Measurements from ENCODE around the gene SYNGR4.
A peak's percentile ranks its signal among the peaks of the same experiment; 100 is the strongest.

SYNGR4 gene

DNA sequence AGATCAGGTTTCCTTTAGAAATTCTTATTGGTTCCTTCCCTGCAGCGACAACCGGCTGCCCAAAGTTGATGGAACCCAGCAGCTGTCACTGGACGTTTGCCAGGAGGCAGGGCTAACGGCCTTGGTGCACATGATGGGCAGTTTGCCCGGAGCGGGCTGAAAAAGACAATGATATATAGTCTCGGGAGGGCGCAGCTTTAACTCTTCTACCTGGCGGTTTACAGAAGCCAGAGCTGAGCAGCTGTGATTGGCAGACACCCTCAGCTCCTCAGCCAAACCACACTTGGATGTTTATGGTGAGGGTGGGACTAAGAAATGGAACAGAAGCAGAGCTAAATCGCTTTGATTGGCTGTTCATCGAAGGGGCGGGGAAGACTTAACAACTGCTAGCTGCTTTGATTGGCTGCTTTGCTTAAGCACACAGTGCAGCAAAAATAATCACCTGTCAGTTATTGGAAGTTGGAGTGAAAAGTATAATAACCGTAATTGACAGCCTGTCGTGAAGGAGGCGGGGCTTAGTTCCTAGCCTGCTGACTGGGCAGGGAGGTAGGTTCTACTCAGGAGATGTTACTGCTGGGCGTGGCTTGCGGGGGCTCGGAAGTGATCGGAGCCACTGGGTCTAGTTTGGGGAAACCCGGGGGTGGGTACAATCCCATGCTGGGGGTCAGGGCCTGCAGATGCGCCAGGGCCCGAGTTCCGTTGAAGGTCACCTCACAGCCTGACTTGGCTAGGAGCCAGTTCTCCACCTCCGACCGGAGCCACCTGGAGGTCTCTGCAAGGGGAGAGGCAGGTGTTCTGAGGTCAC, 31.3 kb upstream of the SYNGR4 start:
- TF ChIP-seq, protein P1, sequence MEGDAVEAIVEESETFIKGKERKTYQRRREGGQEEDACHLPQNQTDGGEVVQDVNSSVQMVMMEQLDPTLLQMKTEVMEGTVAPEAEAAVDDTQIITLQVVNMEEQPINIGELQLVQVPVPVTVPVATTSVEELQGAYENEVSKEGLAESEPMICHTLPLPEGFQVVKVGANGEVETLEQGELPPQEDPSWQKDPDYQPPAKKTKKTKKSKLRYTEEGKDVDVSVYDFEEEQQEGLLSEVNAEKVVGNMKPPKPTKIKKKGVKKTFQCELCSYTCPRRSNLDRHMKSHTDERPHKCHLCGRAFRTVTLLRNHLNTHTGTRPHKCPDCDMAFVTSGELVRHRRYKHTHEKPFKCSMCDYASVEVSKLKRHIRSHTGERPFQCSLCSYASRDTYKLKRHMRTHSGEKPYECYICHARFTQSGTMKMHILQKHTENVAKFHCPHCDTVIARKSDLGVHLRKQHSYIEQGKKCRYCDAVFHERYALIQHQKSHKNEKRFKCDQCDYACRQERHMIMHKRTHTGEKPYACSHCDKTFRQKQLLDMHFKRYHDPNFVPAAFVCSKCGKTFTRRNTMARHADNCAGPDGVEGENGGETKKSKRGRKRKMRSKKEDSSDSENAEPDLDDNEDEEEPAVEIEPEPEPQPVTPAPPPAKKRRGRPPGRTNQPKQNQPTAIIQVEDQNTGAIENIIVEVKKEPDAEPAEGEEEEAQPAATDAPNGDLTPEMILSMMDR (IDR thresholded peaks at IDR 0.05; ENCODE audit: low read depth, low read length) = no peak
- peak overlapping the region; percentile 13 to 24 for H3K4me3 ChIP-seq (replicated peaks in 1 of 2; ENCODE audit: low read depth in 2 of 2, low read length in 2 of 2)
- peak; percentile 98 for DNase-seq (ENCODE audit: low read depth in 2 of 2)

DNA sequence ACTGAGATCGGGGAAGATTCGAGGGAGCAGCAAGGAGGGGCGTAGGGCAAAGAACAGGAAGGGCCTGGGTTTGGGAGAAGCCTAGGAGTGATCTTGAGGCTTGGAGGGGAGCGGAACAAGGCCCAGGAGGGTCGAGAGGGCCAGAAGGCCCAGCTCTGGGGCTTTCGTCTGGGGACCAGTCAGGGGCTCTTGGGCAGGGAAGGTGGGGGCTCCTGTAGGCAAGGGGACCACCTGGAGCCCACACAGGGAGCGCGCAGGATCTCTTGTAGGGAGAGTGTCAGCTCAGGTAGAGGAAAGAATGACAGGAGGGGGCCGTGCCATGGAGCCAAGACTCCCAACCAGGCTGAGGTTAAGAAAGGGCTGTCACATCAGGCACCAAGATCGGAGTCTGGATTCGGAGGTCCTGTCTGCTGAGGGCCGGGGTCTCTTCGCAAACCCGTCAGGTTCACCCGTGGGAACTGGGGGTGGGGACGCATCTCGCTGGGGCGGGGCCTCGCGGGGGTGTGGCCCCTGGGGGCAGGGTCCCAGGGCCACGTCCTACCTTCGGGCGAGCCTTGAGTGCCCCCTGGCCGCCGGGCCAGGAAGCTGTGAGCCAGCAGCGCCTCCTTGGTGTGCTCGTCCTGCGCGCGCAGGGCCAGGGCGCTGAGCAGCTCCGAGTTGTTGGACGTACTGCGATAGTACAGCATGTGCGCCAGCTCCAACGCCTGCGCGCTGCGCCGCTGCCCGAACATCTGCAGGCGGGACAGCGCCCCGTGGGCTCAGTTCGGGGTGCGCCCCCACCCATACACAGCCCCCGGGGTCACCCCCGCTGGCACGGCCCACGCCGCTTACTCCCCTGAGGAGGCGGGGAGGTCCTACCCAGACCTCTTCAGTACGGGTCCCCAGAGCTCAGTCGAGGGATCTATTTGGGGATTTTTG, 30.4 kb upstream of the SYNGR4 start:
- DNase-seq (ENCODE audit: low read depth in 2 of 2) = peak; percentile 94 to 96
- TF ChIP-seq, protein P1 (IDR thresholded peaks at IDR 0.05; ENCODE audit: low read depth, low read length) = peak; percentile 78
- peak overlapping the region; percentile 37 to 51 for H3K4me3 ChIP-seq (replicated peaks in 1 of 2; ENCODE audit: low read depth in 2 of 2, low read length in 2 of 2)

DNA sequence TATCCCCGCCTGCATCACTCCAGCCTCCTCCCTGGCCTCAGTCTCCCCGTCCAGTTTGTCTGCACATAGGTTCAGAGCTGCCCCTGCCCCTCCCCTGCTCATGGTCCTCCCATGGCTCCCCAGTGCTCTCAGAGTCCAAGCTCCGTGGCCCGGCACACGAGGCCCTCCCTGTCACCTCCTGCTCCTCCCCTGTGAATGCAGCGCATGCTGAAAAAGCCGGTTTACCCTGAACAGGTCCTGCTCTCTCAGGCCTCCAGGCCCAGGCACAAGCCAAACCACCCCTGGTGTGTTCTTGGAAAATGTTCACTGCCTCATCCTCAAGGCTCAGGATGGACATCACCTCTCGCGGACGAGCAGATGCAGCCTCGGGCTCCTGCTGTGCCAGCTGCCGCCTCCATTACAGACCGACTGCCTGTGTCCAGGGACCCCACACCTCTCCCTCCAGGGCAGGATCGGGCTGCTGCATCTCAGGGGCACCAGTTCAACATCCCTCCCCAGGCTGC, 25.9 kb upstream of the SYNGR4 start:
- no peak for DNase-seq (ENCODE audit: low read depth in 2 of 2)
- TF ChIP-seq, protein P1 (IDR thresholded peaks at IDR 0.05; ENCODE audit: low read depth, low read length) = no peak
- H3K4me3 ChIP-seq (replicated peaks in 1 of 2; ENCODE audit: low read depth in 2 of 2, low read length in 2 of 2) = no peak overlapping the region

DNA sequence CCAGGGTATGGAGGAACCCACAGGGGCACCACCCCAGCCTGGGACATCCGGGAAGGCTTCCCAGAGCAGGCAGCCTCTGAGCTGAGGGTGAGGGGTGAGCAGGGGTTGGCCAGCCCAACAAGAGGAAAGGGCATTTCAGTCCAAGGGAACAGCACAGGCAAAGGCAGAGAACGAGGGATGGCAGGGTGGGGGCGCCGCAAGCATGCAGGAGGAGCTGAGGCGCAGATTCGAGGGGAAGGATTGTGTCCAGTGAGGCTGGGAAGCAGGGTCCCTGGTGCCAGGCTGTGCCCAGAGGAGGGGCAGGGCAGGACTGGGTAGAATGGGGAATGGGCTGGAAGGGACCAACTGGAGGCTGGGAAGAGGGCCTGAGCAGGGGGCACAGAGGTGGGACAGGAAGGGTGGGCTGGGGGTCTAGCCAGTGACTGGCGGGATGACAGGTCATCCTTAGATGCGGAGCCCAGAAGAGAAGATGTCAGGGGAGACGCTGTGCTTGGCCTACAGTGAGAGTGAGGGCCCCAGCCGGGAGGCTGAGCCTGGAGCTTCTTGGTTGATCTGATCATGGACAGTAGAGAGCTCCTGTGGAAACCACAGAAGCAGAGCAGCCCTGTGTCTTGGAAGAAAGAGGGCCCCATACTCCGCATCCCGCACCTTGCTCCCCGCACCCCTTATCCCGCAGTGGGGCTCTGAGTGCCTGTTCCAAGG, 25.2 kb upstream of the SYNGR4 start:
- H3K4me3 ChIP-seq (replicated peaks in 1 of 2; ENCODE audit: low read depth in 2 of 2, low read length in 2 of 2) = no peak overlapping the region
- DNase-seq (ENCODE audit: low read depth in 2 of 2) = no peak
- TF ChIP-seq, protein P1 (IDR thresholded peaks at IDR 0.05; ENCODE audit: low read depth, low read length) = no peak

DNA sequence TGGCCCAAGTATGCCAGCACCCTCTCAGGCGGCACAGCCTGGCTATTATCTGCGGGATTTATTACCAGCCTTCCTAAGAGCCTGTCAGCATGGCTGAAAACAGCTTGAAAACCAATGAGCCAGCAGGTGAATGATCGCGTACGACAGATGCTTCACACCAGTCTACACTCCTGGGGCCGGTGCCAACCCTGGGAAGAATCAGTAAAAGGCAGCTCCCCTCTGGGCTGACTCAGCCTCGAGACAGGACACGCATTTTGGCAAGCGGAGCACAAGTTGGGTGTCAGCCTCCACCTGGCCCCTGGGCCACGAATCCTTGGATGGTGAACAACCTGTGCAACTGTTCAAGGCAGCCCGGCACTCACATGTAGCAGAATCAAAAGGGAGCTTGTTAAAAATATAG, 23.2 kb upstream of the SYNGR4 start:
- TF ChIP-seq, protein P1 (IDR thresholded peaks at IDR 0.05; ENCODE audit: low read depth, low read length) = no peak
- H3K4me3 ChIP-seq (replicated peaks in 1 of 2; ENCODE audit: low read depth in 2 of 2, low read length in 2 of 2) = no peak overlapping the region
- peak in 1 of 2 donors; percentile 57 for DNase-seq (ENCODE audit: low read depth in 2 of 2)
